ENCODE measurements around the gene BGLAP.

DNA sequence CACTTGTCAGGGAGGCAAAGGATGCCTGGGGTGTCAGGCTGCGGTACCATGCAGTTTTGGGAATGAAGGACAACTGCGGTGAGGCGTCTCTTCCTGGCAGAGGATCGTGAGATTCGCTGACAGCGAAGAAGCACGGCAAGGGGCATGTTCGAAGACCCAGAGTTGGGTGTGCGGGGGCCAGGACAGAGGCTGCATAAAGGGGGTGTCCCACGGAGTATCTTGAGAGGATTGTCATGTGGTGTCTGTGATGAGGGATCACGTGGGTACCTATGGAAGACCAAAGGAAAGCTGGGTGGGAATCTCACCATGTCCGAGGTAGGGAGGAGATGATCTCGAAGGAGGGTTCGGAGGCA is 47.7 kb upstream of the BGLAP start:
- TF ChIP-seq CTCF (IDR thresholded peaks at IDR 0.05) (no peak), POLR2A (IDR thresholded peaks at IDR 0.05) (no peak)

Measured in Peyer's patch (tissue), 4 donors.